Stimulated activated CD8-positive, alpha-beta memory T cell treated with anti-CD3 and anti-CD28 coated beads, Interleukin-12 subunit alpha, Interleukin-12 subunit beta, amount 100 ng/mL, for 1 hour (primary cell): ENCODE results near the gene ZNF133.
"Not testable (repeated sequence)": the region's sequence is repeated elsewhere in the genome, so short reads cannot be mapped to it uniquely, and the experiment has no call there.

Source experiments
- DNase-seq: peaks from one replicate; pipeline ENCODE4 v3.0.0-alpha.2; 2020; ENCODE audit warnings: low read depth

Gene ZNF133

GRCh38 chr20:18287915-18288748 is at the start of gene ZNF133:
Gene ZNF133 (plus strand): TSS chr20:18288527. CDS start chr20:18305687, 17,160 bp downstream.
- peak; percentile 97 for DNase-seq

- no peak for DNase-seq
Observed at GRCh38 chr20:18240997-18241396, 47.3 kb upstream of the ZNF133 start.

- no peak for DNase-seq
Observed at GRCh38 chr20:18243802-18244201, 44.5 kb upstream of the ZNF133 start.

- not testable (repeated sequence) for DNase-seq
Observed at GRCh38 chr20:18248545-18248944, 39.8 kb upstream of the ZNF133 start.

GRCh38 chr20:18250217-18250616 is 38.1 kb upstream of the ZNF133 start:
- no peak for DNase-seq

GRCh38 chr20:18252597-18253451 is 35.5 kb upstream of the ZNF133 start:
- DNase-seq: no peak

GRCh38 chr20:18254615-18255014 is 33.7 kb upstream of the ZNF133 start:
- no peak for DNase-seq

- no peak for DNase-seq
Observed at GRCh38 chr20:18255526-18255925, 32.8 kb upstream of the ZNF133 start.

- no peak for DNase-seq
Observed at GRCh38 chr20:18256440-18257090, 31.8 kb upstream of the ZNF133 start.

- DNase-seq: no peak
Observed at GRCh38 chr20:18258126-18258860, 30.0 kb upstream of the ZNF133 start.

- DNase-seq: no peak
Observed at GRCh38 chr20:18259730-18260129, 28.6 kb upstream of the ZNF133 start.

GRCh38 chr20:18263723-18264122 is 24.6 kb upstream of the ZNF133 start:
- no peak for DNase-seq

- no peak for DNase-seq
Observed at GRCh38 chr20:18265441-18265840, 22.9 kb upstream of the ZNF133 start.

GRCh38 chr20:18266282-18266681 is 22.0 kb upstream of the ZNF133 start:
- DNase-seq: no peak

- no peak for DNase-seq
Observed at GRCh38 chr20:18267815-18268214, 20.5 kb upstream of the ZNF133 start.

- DNase-seq: no peak
Observed at GRCh38 chr20:18271160-18271559, 17.2 kb upstream of the ZNF133 start.

GRCh38 chr20:18272451-18272850 is 15.9 kb upstream of the ZNF133 start:
- no peak for DNase-seq

GRCh38 chr20:18273738-18274137 is 14.6 kb upstream of the ZNF133 start:
- no peak for DNase-seq

- DNase-seq: not testable (repeated sequence)
Observed at GRCh38 chr20:18275960-18276359, 12.4 kb upstream of the ZNF133 start.

- peak; percentile 20 for DNase-seq
Observed at GRCh38 chr20:18276821-18277220, 11.5 kb upstream of the ZNF133 start.

GRCh38 chr20:18279242-18279641 is 9.1 kb upstream of the ZNF133 start:
- DNase-seq: no peak
